Fibroblast of the conjunctiva (primary cell): ENCODE measurements around the gene SNX8.

Experiments used
- DNase-seq: peaks from one replicate; pipeline ENCODE4 v3.0.0-alpha.2; 2010; ENCODE audit warnings: low read depth

Gene SNX8

DNA sequence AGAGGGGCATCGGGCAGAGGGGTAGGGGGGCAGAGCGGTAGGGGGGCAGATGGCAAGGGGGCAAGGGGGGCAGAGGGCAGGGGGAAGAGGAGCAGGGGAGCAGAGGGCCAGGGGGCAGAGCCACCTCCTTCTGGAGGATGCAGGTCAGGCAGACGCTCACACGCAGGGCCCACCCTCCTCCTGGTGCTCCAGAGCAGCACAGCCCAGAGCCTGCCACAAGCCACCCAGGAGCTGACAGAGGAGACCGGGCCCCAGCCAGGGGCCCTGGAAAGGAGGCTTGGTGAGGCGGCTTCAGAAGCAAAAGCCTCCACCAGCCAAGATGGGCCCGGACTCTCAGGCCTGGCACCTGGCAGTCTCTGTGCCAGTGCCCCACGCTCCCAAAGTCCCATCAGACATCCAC, 94.6 kb downstream of the SNX8 start:
- no peak for DNase-seq

DNA sequence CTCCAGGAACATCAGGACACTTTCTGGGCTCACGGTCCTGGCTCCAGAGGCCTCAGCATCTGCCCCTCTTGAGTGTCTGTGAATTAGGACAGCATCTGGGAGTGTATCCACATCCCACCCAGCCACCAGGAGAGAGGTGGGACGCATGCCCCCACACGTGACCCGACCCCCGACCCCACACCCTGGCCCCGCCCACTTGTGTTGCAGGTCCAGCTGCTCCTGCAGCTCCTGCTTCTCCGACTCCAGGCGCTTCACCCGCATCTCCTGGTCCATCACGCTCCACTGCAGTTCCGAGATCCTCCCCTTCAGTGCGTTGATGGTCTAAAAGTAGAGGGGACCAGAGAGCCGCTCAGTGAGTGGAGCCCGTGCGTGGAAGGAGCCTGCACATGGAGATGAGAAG, 95.1 kb downstream of the SNX8 start:
- no peak for DNase-seq

DNA sequence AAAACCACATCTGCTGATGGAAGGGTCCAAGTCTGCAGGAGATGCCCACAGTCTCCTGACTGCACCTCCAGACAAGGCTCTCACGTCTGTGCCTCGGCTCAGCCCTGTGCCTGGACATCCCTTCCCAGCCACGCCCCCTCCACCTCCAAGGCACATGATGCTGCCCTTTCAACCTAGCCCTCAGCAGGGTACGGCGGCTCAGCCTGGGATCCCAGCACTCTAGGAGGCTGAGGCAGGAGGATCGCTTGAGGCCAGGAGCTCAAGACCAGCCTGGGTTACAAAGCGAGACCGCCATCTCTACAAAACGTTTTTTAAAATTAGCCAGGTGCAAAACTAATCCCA, 95.8 kb downstream of the SNX8 start:
- no peak for DNase-seq

DNA sequence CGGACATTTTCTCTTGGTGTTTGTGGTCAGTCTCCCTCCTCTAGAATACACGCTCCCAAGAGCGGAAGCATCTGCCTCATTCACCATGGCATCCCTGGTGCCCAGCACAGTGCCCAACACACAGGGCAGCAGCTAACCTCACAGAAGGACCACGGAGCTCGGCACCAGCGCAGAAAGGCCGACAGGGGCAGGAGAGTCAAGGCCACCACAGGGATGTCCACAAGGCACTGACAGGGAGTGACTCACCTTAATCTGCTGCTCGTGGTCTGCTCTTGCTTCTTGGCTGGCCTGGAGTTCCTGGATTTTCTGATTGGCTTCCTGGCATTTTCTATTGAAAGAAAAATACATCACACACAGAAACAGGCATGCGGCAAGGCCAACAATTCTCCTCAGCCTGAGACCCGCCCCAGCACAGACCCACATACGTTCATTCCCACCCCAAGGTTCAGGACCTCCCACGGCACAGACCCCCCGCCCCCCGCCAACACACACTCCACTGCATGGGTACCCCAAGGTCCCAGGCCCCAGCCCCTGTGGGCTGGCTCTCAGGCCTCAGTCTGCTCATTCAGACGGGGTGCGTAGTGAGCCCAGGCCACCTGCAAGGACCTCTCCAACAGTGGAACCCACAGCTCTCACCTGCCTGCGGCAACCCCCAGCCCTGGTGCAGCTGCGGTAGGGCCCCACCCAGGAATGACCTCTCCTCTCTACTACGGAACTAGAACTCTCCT, 96.4 kb downstream of the SNX8 start:
- no peak for DNase-seq

GRCh38 chr7:2217206-2217605, 97.0 kb downstream of the SNX8 start:
- DNase-seq = no peak

- no peak for DNase-seq
These were observed 98.4 kb downstream of the SNX8 start for GRCh38 chr7:2215851-2216250.

GRCh38 chr7:2214636-2215035, 99.6 kb downstream of the SNX8 start:
- no peak for DNase-seq

- DNase-seq = no peak
These were observed 100.6 kb downstream of the SNX8 start for GRCh38 chr7:2213551-2214215.

DNA sequence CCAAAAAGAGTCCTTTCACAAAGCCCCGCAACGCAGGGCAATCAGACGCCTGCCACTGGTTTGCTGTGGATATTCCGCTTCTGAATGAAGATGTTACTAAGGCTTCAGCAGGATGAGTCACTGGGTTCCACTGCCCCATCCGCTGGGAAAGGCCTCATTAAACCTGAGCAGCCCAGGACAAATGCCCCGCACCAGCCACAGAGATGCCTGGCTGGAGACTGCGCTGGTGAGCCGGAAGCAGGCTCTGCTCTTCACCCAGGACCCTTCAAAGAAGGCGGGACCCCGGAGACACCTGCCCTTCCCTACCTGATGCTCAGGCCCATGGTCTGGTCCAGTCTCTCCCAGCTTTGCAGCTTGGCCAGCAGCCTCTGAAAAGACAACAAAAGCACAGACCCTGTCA, 101.3 kb downstream of the SNX8 start:
- no peak for DNase-seq

GRCh38 chr7:2211926-2212325, 102.3 kb downstream of the SNX8 start:
- DNase-seq = no peak

DNA sequence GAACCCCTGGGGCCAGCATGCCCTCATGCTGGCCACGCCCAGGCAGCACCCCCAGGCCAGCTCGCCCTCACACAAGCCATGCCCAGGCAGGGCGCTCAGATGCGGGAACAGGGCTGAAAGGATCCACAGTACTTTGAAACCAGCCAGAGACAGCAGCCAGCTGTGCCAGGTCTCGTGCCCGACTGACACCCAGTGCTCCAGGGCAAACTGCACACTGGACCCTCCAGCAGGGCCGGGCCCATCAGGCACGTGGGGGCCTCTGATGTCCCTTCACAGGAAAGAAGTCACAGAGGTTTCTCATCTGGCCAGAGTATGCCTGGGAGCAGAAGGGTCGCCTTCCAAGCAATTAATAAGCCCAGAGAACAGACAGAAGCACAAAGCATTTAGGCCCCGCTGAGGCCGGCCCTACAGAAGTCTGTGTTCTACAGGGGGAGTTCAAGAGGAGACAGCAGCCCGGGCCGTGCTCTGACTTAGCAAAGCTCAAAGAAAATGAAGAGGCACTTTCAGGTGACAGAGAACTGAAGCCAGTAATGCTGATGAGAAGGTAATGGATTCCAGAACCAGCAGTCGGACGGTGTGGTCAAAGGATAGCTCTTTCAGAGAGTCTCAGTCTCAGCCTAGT, 102.9 kb downstream of the SNX8 start:
- DNase-seq = no peak

- DNase-seq = no peak
These were observed 103.5 kb downstream of the SNX8 start for GRCh38 chr7:2210551-2211258.

DNA sequence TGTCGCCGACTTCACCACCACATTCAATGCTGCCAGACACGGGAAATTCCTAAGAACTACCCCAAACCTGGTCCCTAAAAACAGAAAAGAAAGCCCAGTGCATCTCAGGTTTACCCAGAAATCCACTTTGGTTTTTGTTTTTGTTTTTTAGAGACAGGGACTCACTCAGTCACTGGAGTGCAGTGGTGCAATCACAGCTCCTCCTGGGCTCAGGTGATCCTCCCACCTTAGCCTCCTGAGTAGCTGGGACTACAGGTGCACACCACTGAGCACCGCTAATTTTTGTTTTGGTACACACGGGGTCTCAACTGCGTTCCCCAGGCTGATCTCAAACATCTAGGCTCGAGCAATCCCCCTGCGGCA, 104.3 kb downstream of the SNX8 start:
- no peak for DNase-seq

GRCh38 chr7:2209146-2209960, 104.9 kb downstream of the SNX8 start:
- peak; percentile 63 for DNase-seq

- no peak for DNase-seq
These were observed 105.5 kb downstream of the SNX8 start for GRCh38 chr7:2208712-2209111.

DNA sequence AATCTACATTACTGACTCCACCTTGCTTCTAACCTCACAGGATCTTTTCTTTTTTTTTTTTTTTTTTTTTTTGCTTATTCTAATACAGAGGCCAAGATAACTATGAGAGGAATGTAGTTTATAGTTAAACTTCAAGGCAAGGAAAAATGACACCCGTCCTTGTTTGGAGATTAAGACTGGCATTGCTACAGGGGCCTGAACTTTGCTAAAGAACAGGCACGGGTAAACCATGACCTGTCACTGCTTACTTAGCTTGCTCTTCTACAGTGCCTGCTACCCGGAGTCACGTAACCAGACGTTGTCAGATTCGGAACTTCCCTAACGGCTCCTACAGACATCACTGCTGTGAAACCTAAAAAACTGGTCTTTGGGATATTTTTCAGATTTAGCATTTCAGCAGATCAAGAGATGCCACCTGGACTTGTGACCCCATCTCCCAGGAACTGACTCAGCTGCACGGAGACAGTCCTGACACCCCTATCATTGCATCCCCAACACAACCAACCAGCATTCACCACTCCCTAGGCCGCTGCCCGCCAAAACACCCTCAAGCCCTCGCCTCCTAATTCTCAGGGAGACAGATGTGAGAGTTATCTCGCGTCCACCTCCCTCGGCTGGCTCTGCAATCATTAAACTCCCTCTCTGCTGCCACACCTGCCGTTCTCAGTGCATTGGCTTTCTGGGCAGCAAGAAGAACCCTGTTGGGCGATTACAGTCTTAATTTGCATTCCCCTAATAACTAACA, 109.0 kb downstream of the SNX8 start:
- no peak for DNase-seq

- DNase-seq = no peak
These were observed 109.8 kb downstream of the SNX8 start for GRCh38 chr7:2204446-2204845.

GRCh38 chr7:2203766-2204300, 110.4 kb downstream of the SNX8 start:
- no peak for DNase-seq

DNA sequence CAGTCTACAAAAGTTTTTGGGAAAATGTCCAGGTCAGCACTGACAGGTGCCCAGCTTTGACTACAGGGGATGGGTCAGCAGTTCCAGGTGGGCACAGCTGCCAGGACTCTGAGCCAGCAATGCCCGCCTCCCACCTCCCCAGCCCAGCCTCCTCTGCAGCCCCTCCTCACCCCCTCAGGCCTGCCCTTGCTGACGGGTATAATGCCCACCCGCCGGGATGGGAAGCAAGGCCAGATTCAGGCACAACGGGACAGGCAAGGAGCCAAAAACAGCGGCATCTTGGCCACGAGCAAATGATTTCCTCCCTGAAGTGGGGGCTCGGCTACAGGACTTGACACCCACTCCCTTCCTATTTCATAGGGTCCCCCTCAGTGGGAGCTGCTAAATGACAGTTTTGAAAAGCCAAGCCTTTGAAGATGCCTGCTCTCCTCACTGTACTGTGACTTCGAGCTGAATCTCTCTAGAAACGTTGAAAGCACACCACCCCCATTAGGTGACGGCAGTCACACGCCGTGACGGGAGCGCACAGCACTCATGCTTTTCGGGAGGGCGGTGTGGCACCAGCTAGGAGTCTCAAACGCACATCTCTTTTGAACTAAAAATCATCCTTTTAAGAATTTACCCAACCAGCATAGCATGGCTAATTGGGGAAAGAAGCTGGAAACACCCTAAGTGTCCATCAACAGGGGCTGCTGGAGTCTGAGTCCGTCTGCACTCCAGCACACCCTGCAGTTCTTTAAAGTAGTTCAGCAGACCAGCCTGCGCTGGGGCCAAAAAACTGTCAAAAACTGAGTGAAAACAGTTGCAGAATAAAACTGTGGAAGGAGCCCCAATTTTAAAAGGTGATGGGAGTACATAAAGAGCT, 111.1 kb downstream of the SNX8 start:
- DNase-seq = no peak

GRCh38 chr7:2202361-2202761, 111.9 kb downstream of the SNX8 start:
- no peak for DNase-seq
